Measurements from ENCODE around the gene GRHPR.

Gene GRHPR

GRCh38 chr9:37399336-37399735 lies 23.2 kb upstream of the GRHPR start:
- no peak for DNase-seq

DNA sequence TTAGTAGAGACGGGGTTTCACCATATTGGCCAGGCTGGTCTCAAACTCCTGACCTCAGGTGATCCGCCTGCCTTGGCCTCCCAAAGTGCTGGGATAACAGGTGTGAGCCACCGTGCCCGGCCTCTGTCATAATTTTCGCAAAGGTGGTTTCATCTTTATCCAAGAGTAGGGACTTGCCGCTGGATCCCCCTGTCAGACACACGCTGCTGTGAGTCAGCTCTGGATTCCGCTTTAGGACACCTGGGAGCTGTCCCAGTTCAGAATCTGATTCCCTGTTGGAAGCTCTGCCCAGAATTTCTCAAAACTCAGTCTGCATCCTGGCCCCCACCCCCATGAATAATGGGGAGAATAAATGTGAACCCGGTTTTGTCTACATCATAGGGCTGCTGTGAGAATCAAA lies 17.9 kb upstream of the GRHPR start:
- no peak for DNase-seq

DNA sequence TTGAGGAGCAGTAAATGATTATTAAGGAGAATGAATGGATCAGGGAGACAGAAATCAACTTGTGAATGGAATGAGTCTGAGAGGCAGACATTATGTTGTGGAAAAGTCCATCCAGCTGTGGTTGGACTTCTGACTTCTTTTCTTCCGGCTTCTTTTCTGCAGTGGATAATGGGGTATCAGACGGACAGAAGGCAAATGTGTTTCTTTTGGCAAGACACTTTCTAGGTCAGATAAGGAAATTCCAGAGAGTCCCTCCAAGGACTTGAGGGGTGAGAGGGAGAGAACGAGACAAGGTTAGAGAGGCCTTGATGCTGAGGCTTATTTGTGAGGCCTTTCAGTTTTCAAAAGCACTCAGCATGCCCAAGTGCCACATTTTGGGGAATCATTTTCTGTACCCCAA lies 17.1 kb upstream of the GRHPR start:
- no peak for DNase-seq

GRCh38 chr9:37405764-37406380 lies 16.6 kb upstream of the GRHPR start:
- no peak for DNase-seq

GRCh38 chr9:37406603-37407401 lies 15.7 kb upstream of the GRHPR start:
- DNase-seq, result no peak

- DNase-seq, result no peak
Observed at GRCh38 chr9:37407468-37407867, 15.0 kb upstream of the GRHPR start.

DNA sequence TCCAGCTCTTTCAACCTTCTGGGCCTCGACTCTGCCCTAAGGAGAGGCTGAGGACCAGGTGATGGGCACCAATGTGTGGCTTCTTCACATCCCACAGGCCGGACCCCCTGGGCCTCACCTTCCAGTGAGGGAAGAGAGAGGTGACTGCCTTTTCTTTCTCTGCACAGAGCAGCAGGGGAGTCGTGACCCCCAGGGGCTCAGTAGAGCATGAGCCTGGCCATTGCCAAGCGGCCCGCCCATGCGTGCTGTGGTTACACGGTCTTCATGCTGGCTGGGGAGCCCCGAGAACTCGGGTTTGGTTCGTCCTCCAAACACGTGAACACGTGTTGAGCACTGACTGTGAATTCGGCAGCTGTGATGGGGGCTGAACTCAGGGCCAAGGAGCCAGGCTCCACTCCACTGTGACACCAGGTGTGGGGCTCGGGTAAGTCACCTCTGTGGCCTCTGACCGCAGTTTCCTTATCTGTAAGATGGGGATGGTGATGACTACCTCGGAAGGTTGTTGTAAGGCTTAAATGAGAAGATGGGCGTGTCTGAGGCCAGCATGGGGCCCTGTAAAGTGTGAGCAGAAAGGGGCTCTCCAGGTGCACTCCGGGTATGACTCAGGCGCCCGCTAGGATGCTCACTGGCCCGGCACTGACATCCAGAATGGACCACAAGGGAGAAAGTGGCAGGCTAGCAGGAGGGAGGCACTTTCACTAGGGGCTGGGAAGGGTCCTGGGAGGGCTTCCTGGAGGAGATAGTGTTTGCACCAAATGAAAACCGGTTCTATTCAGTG lies 13.4 kb upstream of the GRHPR start:
- no peak for DNase-seq

DNA sequence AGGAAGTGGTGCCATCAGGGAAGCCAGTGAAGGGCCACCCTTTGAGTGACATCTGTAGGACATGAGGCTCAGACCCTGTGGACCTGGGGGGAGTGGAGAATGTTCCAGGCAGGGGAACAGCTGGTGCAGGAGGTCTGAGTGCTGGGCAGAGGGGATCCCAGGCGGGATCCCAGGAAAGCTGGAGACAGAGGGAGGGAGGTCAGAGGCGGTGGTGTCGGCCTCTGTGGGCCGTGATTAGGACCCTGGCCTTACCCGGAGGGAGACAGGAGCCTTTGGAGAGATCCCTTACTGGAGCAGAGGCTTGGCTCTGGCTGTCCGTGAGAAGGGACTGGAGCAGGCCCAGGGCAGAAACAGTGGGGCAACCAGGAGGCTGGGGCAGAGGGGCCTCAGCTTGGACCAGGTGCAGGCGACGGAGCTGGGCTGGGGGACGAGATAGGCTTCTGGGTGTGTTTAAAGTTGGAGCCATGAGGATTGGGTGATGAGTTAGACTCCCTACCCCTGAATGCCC lies 12.1 kb upstream of the GRHPR start:
- DNase-seq, result no peak

DNA sequence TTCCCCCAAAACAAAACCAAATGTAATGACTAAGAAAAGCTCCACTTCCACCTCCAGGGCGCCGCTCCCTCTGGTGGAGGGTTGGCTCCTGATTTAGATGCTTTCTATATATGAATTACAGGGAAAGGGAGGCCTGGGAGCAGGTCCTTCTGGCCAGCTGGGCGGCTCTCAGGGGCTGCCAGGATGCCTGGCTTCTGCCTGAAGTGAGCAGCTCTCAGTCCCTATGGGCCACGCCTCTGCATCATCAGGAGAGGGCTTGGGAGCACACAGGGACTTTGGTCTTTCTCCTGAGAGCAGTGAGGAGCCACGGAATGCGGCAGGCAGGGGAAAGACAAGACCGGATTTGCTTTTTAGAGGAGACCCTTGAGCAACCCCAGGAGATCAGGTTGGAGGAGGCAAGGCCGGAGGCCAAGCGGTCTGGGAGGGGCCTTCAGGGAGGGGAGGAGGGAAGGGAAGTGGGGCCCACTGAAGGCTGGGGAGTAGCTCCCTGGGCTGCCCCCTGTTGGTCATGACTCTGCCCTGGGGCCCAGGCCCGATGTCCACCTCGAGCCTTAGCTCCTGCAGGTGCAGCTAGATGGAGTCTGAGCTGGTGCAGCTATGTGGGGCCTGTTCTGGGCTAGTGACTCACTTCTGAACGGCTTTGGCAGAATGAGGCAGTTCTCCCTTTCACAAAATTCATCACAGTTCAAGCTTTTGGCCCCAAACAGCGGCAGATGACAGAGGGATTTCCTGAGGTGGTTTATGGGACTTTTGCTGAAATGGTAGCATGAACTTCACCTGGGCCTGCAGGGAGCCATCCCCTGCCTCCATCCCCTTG lies 11.3 kb upstream of the GRHPR start:
- no peak for DNase-seq

GRCh38 chr9:37412431-37413151 lies 9.9 kb upstream of the GRHPR start:
- DNase-seq, result no peak

DNA sequence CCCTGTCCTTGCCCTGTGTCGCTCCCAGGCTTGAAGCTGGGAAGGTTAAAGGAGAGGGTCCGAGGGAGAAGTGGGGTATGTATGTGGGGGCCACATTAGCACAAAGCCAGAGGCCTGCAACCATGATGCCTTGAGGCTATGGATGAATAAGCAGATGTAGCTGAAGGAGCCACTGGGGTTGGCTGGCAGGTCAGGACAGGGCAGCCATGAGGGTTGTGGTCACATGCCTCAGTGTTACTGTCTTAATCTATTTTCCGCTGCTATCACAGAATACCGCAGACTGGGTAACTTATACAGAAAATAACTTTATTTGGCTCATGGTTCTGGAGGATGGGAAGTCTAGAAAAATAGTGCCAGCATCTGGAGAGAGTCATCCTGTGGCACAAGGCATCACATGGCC lies 9.2 kb upstream of the GRHPR start:
- DNase-seq, result no peak

DNA sequence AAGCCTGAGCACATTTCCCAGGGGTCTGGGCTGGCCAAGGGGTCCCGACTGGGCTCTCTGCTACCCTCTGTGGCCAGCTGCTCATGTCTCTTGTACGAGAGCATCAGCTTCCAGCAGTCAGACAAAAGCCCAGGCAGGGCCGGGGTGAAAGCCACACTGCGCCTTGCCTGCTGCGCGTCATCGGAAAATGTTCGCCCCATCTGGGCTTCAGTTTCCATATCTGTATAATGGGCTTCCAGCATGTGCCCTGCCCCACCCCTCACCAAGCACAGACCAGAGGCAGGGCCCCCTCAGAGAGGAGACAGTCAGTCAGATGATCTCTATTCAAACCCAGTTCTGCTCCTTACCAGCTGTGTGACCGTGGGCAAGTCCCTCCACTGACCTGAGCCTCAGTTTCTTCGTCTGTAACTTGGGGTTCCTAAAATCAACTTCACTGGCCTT lies 8.0 kb upstream of the GRHPR start:
- no peak for DNase-seq

DNA sequence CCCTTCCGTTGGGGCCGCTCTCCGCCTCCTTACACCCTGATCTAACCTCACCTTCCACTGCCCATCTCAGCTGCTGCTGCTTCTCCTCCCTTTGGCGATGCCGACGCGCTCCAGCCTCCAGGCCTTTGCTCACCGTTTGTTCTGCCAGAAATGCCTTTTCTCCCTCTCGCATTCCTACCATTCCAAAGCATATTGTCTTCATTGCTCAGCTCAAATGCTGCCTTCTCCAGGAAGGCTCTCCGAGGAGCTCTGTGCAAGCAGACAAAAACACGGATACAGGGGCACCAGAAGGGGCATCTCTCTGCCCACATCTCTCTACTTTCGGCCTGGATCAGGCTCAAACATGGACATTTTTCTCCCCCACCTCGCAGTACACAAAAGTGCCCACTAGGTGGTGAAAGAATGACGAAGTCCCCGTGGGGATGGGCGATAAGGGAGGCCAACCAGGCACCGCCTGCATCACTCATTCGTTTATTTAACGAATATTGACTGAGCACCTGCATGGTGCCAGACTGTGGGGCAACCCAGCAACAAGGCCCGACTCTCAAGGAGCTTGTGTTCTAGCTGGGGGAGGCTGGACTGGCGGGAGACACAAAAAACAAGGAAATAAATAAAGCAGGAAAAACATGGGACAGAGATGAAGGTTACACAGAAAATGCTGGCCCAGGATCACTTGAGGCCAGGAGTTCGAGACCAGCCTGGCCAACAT lies 7.3 kb upstream of the GRHPR start:
- DNase-seq, result peak; percentile 38 to 49

GRCh38 chr9:37417252-37417803 lies 5.2 kb upstream of the GRHPR start:
- DNase-seq, result no peak

GRCh38 chr9:37417857-37418618 lies 4.5 kb upstream of the GRHPR start:
- DNase-seq, result no peak

DNA sequence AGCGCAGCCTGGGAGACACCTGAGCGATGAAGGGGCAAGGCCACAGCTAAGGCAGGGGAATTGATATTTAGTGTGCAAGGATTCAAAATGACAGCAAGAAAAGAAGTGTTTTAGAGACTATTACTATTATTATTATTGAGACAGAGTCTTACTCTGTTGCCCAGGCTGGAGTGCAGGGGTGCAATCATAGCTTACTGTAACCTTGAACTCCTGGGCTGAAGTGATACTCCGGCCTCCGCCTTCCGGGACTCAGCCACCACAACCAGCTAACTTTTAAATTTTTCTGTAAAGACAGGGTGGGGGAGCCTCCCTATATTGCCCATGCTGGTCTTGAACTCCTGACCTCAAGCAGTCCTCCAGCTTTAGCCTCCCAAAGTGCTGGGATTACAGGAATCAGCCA lies 3.3 kb upstream of the GRHPR start:
- no peak for DNase-seq

- no peak for DNase-seq
Observed at GRCh38 chr9:37420271-37421215, 2.0 kb upstream of the GRHPR start.

DNA sequence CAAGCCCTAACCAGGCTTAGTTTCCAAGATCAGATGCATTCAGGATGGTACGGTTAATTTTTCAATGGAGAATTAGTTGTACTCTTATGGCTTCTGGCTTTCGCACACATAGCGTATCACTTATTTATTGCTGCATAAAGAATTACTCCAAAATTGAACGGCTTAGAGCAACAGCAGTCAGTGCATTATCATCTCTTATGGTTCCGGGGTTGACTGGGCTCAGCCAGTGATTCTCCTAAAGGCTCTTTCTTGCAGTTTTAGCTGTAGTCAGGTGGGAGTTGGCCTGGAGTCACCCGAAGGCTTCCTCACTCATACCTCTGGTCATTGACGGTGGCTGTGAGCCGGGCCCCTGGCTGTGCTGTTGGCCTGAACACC lies 595 bp upstream of the GRHPR start:
- DNase-seq, result no peak

GRCh38 chr9:37423508-37423907 lies 1.0 kb downstream of the GRHPR start:
- DNase-seq, result no peak

Data from SHP77 (cell line).